IMR-90 (cell line): ENCODE measurements around the gene GPLD1. TPM values are rescaled to one million over a fixed set of nuclear protein-coding genes. Genes with fewer than 3 reads are reported as not detected.

Experiments
- ATAC-seq: fragments of 200-7000 bp; cut with Tn5 transposase; 2 replicates; pipeline ENCODE4 v1.9.1; 2020; ENCODE audit warnings: low read depth, mild to moderate bottlenecking, moderate library complexity
- BruUV-seq: library from RNA; stranded (reverse); fragments of 400-500 nt; replicated peaks from 2 replicates; lab custom pipeline; 2021; lab: Mats Ljungman, UMichigan
- CTCF ChIA-PET: fragments of 300-600 bp; formaldehyde crosslinking; extraction: SDS; loops from one replicate; lab custom pipeline; 2021; ENCODE audit warnings: antibody characterized with exemption; lab: Yijun Ruan, JAX
- POLR2A ChIA-PET: fragments of 300-600 bp; sonication (Branson Sonifier 250); formaldehyde crosslinking; loops from one replicate; lab custom pipeline; 2022; ENCODE audit warnings: antibody characterized with exemption; ENCODE audit not compliant: unreplicated experiment; lab: Charles Lee
- DNase-seq: peaks from one replicate; pipeline ENCODE4 v3.0.0; 2013
- H2AFZ ChIP-seq: replicated peaks from 2 replicates; pipeline ENCODE3; 2013; ENCODE audit warnings: low read length, mild to moderate bottlenecking; ENCODE audit not compliant: poor library complexity
- H2AK5ac ChIP-seq: 2 replicates; pipeline ENCODE4 v1.6.1; 2013; ENCODE audit warnings: low read depth, low read length, inconsistent platforms
- H2AK9ac ChIP-seq: replicated peaks from 2 replicates; pipeline ENCODE3; 2013; ENCODE audit warnings: mild to moderate bottlenecking, low read depth, low read length, moderate library complexity; ENCODE audit not compliant: poor library complexity
- H2BK120ac ChIP-seq: 2 replicates; pipeline ENCODE4 v1.6.1; 2013; ENCODE audit warnings: low read depth, low read length, inconsistent platforms
- H2BK15ac ChIP-seq: 3 replicates; pipeline ENCODE4 v1.6.1; 2013; ENCODE audit warnings: low read depth, low read length, inconsistent platforms
- H2BK20ac ChIP-seq: 2 replicates; pipeline ENCODE4 v1.6.1; 2013; ENCODE audit warnings: low read depth, mild to moderate bottlenecking, inconsistent platforms, low read length, moderate library complexity
- H2BK5ac ChIP-seq: 2 replicates; pipeline ENCODE4 v1.6.1; 2013; ENCODE audit warnings: mild to moderate bottlenecking, low read depth, low read length, inconsistent platforms; ENCODE audit not compliant: poor library complexity, severe bottlenecking
- H3K14ac ChIP-seq: replicated peaks from 2 replicates; pipeline ENCODE4 v1.6.1; 2013; ENCODE audit warnings: low read depth, low read length, inconsistent platforms
- H3K18ac ChIP-seq: 2 replicates; pipeline ENCODE4 v1.6.1; 2013; ENCODE audit warnings: low read depth, low read length, control low read depth
- H3K23ac ChIP-seq: 2 replicates; pipeline ENCODE4 v1.6.1; 2013; ENCODE audit warnings: low read depth, low read length, inconsistent platforms
- H3K27ac ChIP-seq: 2 replicates; pipeline ENCODE4 v1.5.1; 2013; ENCODE audit warnings: mild to moderate bottlenecking, control low read depth, low read length; ENCODE audit not compliant: insufficient read depth
- H3K27me3 ChIP-seq: 2 replicates; pipeline ENCODE4 v1.6.1; 2013; ENCODE audit warnings: low read length; ENCODE audit not compliant: control insufficient read depth, insufficient read depth
- H3K36me3 ChIP-seq: 2 replicates; pipeline ENCODE4 v1.6.1; 2013; ENCODE audit warnings: low read length, mixed read lengths; ENCODE audit not compliant: control insufficient read depth, insufficient read depth
- H3K4ac ChIP-seq: 2 replicates; pipeline ENCODE4 v1.6.1; 2013; ENCODE audit warnings: low read depth, low read length, inconsistent platforms
- H3K4me1 ChIP-seq: 2 replicates; pipeline ENCODE4 v1.6.1; 2013; ENCODE audit warnings: low read length, mixed read lengths; ENCODE audit not compliant: control insufficient read depth, insufficient read depth
- H3K4me2 ChIP-seq: 2 replicates; pipeline ENCODE4 v1.6.1; 2013; ENCODE audit warnings: low read depth, mild to moderate bottlenecking, control low read depth, low read length, moderate library complexity
- H3K4me3 ChIP-seq: 2 replicates; pipeline ENCODE4 v1.5.1; 2013; ENCODE audit warnings: low read depth, mild to moderate bottlenecking, control low read depth, low read length, moderate library complexity; ENCODE audit not compliant: insufficient read depth
- H3K56ac ChIP-seq: 2 replicates; pipeline ENCODE4 v1.6.1; 2013; ENCODE audit warnings: low read length, inconsistent platforms; ENCODE audit not compliant: insufficient read depth; ENCODE audit errors: extremely low read depth
- H3K79me1 ChIP-seq, 2 experiments: 2 replicates each; pipeline ENCODE4 v1.6.1; 2013; ENCODE audit warnings: low read length in 2 of 2, inconsistent platforms in 1 of 2, low read depth in 1 of 2
- H3K9ac ChIP-seq: 2 replicates; pipeline ENCODE4 v1.6.1; 2013; ENCODE audit warnings: low read depth, low read length, control low read depth
- H3K9me1 ChIP-seq: 2 replicates; pipeline ENCODE4 v1.6.1; 2013; ENCODE audit warnings: low read length, inconsistent platforms; ENCODE audit not compliant: insufficient read depth
- H3K9me3 ChIP-seq: 2 replicates; pipeline ENCODE4 v1.6.1; 2013; ENCODE audit warnings: low read length; ENCODE audit not compliant: control insufficient read depth, insufficient read depth
- H4K20me1 ChIP-seq: 2 replicates; pipeline ENCODE4 v1.6.1; 2013; ENCODE audit warnings: low read length, inconsistent platforms; ENCODE audit not compliant: insufficient read depth
- H4K5ac ChIP-seq: 2 replicates; pipeline ENCODE4 v1.6.1; 2013; ENCODE audit warnings: mild to moderate bottlenecking, low read depth, low read length, control low read depth
- H4K8ac ChIP-seq, 2 experiments: 2 replicates each; pipeline ENCODE4 v1.6.1; 2013; ENCODE audit warnings: low read depth in 2 of 2, low read length in 2 of 2, control low read depth in 1 of 2, inconsistent platforms in 1 of 2
- H4K91ac ChIP-seq: 2 replicates; pipeline ENCODE4 v1.6.1; 2013; ENCODE audit warnings: low read depth, low read length, inconsistent platforms; ENCODE audit not compliant: insufficient read depth
- BHLHE40 ChIP-seq: fragments of 150-350 bp; IDR thresholded peaks from 2 replicates; pipeline ENCODE4 v1.6.1; 2016; ENCODE audit warnings: mild to moderate bottlenecking, low read depth, low read length
- CEBPB ChIP-seq: IDR thresholded peaks from 2 replicates; pipeline ENCODE4 v1.6.1; 2012; ENCODE audit warnings: low read depth, low read length, improper control_type of control experiment
- FOS ChIP-seq: fragments of 150-350 bp; IDR thresholded peaks from 2 replicates; pipeline ENCODE4 v1.6.1; 2016; ENCODE audit warnings: low read depth, low read length
- MAFK ChIP-seq: IDR thresholded peaks from 2 replicates; pipeline ENCODE4 v1.6.1; 2012; ENCODE audit warnings: low read depth, low read length, improper control_type of control experiment
- MXI1 ChIP-seq: IDR thresholded peaks from 2 replicates; pipeline ENCODE4 v1.6.1; 2012; ENCODE audit warnings: low read depth, mild to moderate bottlenecking, low read length, moderate library complexity, borderline replicate concordance
- NFE2L2 ChIP-seq: fragments of 150-350 bp; IDR thresholded peaks from 2 replicates; pipeline ENCODE4 v1.6.1; 2016; ENCODE audit warnings: low read depth, mild to moderate bottlenecking, low read length
- POLR2A ChIP-seq: IDR thresholded peaks from 2 replicates; pipeline ENCODE4 v1.6.1; 2012; ENCODE audit warnings: mild to moderate bottlenecking, low read depth, low read length
- RCOR1 ChIP-seq: IDR thresholded peaks from 2 replicates; pipeline ENCODE4 v1.6.1; 2012; ENCODE audit warnings: mild to moderate bottlenecking, low read length, improper control_type of control experiment; ENCODE audit not compliant: insufficient replicate concordance
- SMC3 ChIP-seq: fragments of 150-350 bp; IDR thresholded peaks from 2 replicates; pipeline ENCODE4 v1.6.1; 2016; ENCODE audit warnings: low read depth, mild to moderate bottlenecking, antibody characterized with exemption, low read length, moderate library complexity
- WGBS, 2 experiments: methylation state at CpG; one replicate each; pipeline versions ENCODE4 v1.1.5 to v1.1.7; 2013; ENCODE audit warnings: missing lambda C conversion rate in 2 of 2; ENCODE audit not compliant: insufficient read length in 1 of 2; ENCODE audit errors: extremely low coverage in 2 of 2; 5-methylcytosine and 5-hydroxymethylcytosine counted together
- dilution Hi-C: fragments of 300-500 bp; cut with HindIII; formaldehyde crosslinking; loops from one replicate; pipeline ENCODE4 v1.14.3; 2018; ENCODE audit warnings: low sequenced_read_pairs; ENCODE audit not compliant: unreplicated experiment
- in situ Hi-C: fragments of 300-500 bp; cut with MboI; formaldehyde crosslinking; loops from 3 replicates; pipeline ENCODE4 v1.14.3; 2019; ENCODE audit warnings: low sequenced_read_pairs, inconsistent platforms, mixed read lengths
- intact Hi-C: fragments of 100-400 bp; cut with micrococcal nuclease; formaldehyde crosslinking; loops from 2 replicates; pipeline ENCODE4 v1.10.0; 2022
- polyA plus RNA-seq, 3 experiments: library from polyadenylated mRNA; depleted of rRNA; stranded (reverse); fragments of >200 nt; gene quantifications; 2 replicates each; pipeline ENCODE4 v1.2.3, GENCODE V29; 2012; ENCODE audit warnings: low replicate concordance in 1 of 3
- total RNA-seq: library from RNA; depleted of rRNA; stranded (reverse); fragments of >200 nt; gene quantifications from 2 replicates; pipeline ENCODE4 v1.2.3, GENCODE V29; 2012

Gene GPLD1
- total and polyA plus RNA-seq, 2 of the 4 experiments (the other 2 are of a cell fraction), result 0.05 to 0.18 TPM

DNA sequence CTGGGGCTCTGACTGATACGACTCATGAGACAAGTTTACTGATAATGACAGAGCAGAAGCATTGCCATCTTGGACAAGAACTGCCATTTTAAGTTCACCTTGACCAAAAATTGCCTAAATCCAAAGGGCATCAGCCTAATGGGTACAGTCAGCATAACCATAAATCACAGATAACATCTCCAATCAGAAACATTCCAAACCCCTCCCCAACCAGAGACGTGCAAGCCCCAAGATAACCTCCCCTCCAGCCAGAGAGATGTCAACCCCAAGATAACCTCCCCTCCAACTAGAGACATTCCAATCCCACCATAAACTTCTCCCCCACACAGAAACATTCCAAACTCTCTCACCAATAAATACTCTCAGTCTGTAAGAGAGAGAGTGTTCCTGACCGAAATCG is 10.5 kb downstream of the GPLD1 start:
- no peak overlapping the region for H2AK5ac ChIP-seq
- H3K56ac ChIP-seq, result no peak overlapping the region
- DNase-seq (no peak), ATAC-seq (no peak)
- H2BK15ac ChIP-seq, result no peak overlapping the region
- no TSS peak for BruUV-seq
- H3K4ac ChIP-seq, result no peak overlapping the region
- H3K23ac ChIP-seq, result no peak overlapping the region
- 60% methylated on average over 1 of the region's 4 CpGs; no CpG with 5 or more reads in 1 of the 2 experiments for WGBS, 2 experiments
- no peak overlapping the region for H4K91ac ChIP-seq
- ChIA-PET POLR2A (interaction anchor here (0.6 kb wide), 1 partner anchor 1017 kb away, joined by 3 read pairs; no protein-coding TSS in a partner anchor), CTCF (no interaction called here)
- no peaks in the 10 kb centered on the region for H3K4me1 ChIP-seq
- intact Hi-C loops (no loop called here), in situ Hi-C loops (no loop called here), dilution Hi-C loops (no loop called here)
- H2BK120ac ChIP-seq, result no peak overlapping the region
- no peak overlapping the region for H2BK20ac ChIP-seq
- no peak overlapping the region for H3K14ac ChIP-seq
- no peak overlapping the region for H3K27ac ChIP-seq
- H3K9me3 ChIP-seq, result no peaks in the 10 kb centered on the region
- no peak overlapping the region for H3K9ac ChIP-seq
- no peak overlapping the region for H2BK5ac ChIP-seq
- no peak overlapping the region for H3K18ac ChIP-seq
- H2AFZ ChIP-seq, result no peak overlapping the region
- H4K20me1 ChIP-seq, result no peaks in the 10 kb centered on the region
- H3K27me3 ChIP-seq, result no peaks in the 10 kb centered on the region; the same call in 1 of the 2 replicates
- no peak overlapping the region for H3K4me3 ChIP-seq
- H4K8ac ChIP-seq, result no peak overlapping the region
- no peaks in the 10 kb centered on the region for H3K36me3 ChIP-seq
- TF ChIP-seq MAFK (no peak), POLR2A (no peak), CEBPB (no peak), FOS (no peak), NFE2L2 (no peak), MXI1 (no peak), BHLHE40 (no peak), SMC3 (no peak), RCOR1 (no peak)
- H4K5ac ChIP-seq, result no peak overlapping the region
- H3K9me1 ChIP-seq, result no peaks in the 10 kb centered on the region
- H3K79me1 ChIP-seq, result no peaks in the 10 kb centered on the region
- no peak overlapping the region for H2AK9ac ChIP-seq
- H3K4me2 ChIP-seq, result no peak overlapping the region
